Kidney glomerular epithelial cell (primary cell): ENCODE data around the gene TGM6.
"Not testable (repeated sequence)": the region's sequence is repeated elsewhere in the genome, so short reads cannot be mapped to it uniquely, and the experiment has no call there.

Source experiments
- DNase-seq: peaks from one replicate; lab custom pipeline; 2025; lab: John Stamatoyannopoulos, UW

Gene TGM6

GRCh38 chr20:2398449-2398848 lies 17.7 kb downstream of the TGM6 start:
- no peak for DNase-seq

- no peak for DNase-seq
Measured at GRCh38 chr20:2399390-2399789, 18.7 kb downstream of the TGM6 start.

DNA sequence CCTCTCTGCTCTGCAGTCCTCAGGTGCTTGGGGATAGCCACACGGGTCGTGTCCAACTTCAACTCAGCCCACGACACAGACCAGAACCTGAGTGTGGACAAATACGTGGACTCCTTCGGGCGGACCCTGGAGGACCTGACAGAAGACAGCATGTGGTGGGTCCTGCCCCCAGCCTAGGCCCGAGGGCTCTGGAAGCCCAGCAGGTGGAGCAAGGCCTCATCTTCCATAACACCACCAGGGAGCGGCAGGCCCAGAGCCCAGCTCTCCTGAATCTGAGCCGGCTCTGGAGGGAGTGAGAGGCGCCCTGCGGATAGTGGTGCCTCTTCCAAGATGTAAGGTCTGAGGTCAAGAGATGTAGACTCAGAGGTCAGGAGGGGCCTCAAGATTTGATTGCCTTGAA lies 19.6 kb downstream of the TGM6 start:
- DNase-seq = no peak

GRCh38 chr20:2401527-2401926 lies 20.8 kb downstream of the TGM6 start:
- DNase-seq = no peak

DNA sequence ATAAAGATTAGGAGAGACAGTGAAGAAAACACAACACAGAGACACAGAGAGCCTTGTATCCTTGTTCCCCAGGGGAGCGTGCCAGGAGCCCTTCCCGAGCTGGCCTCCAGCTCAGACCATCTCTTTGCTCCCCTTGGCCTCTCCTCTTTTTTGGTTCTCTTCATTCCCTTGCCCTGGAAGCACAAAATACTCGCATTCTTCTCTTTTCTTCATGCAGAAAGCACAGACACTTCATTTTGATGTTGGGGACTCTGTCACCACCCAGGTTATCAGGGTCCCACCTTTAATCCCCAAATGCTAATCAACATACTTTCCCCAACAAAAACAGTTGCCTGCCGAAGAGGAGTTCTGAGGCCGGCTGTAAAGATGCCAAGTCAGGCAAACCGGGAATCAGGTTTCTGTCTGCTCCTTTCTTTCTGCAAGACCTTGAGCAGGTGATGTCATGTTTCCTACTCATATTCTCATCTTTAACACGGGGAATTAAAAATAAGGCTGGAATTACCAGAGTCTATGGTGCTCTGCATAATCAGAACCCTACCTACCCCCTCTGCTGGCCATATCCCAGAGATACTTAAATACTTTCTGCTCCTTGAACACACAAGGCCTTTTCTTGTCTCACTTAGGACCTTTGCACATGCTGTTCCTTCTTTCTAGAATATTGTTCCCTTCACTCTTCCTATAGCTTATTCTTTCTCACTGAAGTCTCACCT lies 21.7 kb downstream of the TGM6 start:
- DNase-seq = peak; percentile 43

GRCh38 chr20:2403291-2404052 lies 22.8 kb downstream of the TGM6 start:
- no peak for DNase-seq

GRCh38 chr20:2405693-2406065 lies 25.0 kb downstream of the TGM6 start:
- no peak for DNase-seq

DNA sequence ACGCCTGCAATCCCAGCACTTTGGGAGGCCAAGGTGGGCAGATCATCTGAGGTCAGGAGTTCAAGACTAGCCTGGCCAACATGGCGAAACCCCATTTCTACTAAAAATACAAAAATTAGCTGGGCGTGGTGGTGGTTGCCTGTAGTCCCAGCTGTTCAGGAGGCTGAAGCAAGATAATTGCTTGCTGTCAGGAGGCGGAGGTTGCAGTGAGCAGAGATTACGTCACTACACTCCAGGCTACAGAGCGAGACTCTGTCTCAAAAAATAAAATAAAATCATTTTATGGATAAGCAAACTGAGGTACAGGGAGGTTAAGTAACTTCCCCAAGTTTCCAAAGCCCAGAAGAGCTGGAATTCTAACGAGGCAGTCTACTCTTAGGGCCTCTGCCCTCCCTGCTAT lies 26.7 kb downstream of the TGM6 start:
- DNase-seq = not testable (repeated sequence)

DNA sequence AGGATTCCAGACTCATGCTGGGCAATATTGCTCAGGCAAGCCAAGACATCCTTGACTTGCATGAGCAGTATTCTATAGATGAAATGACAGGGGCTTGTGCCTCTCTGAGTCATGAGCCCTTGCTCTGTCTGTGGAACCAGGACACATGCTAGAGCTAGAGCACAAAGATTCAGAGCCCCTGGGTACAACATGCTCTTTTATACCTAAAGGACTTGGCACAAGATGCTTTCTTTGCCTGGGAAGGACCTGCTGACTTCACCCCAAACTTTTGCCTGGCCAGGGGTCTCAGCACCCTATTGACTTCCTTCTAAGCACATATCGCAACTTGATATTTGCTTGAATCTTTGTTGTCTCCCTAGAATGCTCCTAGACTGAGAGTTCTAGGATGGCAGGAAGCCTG lies 27.4 kb downstream of the TGM6 start:
- DNase-seq = no peak

- DNase-seq = no peak
Measured at GRCh38 chr20:2416541-2417212, 36.0 kb downstream of the TGM6 start.

DNA sequence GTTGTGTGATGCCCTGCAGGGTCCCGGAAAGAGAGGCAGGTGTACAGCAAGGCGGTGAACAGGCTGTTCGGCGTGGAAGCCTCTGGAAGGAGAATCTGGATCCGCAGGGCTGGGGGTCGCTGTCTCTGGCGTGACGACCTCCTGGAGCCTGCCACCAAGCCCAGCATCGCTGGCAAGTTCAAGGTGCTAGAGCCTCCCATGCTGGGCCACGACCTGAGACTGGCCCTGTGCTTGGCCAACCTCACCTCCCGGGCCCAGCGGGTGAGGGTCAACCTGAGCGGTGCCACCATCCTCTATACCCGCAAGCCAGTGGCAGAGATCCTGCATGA lies 36.5 kb downstream of the TGM6 start:
- no peak for DNase-seq

- no peak for DNase-seq
Measured at GRCh38 chr20:2418388-2418787, 37.7 kb downstream of the TGM6 start.

DNA sequence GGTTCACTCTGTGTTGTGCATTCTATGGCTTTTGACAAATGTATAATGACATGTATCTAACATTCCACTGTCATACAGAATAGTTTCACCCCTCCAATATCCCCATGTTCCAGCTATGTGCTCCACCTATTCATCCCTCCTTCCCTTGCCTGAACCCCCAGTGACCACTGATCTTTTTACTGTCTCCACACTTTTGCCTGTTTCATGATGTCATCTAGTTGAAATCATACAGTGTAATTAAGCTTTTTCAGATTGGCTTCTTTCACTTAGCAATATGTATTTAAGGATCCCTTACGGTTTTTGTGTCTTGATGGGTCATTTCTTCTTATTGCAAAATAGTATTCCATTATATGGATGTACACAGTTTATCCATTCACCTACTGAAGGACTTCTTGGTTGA lies 39.8 kb downstream of the TGM6 start:
- no peak for DNase-seq

- DNase-seq = peak; percentile 11
Measured at GRCh38 chr20:2421247-2421646, 40.5 kb downstream of the TGM6 start.

- no peak for DNase-seq
Measured at GRCh38 chr20:2429051-2429450, 48.4 kb downstream of the TGM6 start.

- DNase-seq = no peak
Measured at GRCh38 chr20:2430538-2430937, 49.8 kb downstream of the TGM6 start.

DNA sequence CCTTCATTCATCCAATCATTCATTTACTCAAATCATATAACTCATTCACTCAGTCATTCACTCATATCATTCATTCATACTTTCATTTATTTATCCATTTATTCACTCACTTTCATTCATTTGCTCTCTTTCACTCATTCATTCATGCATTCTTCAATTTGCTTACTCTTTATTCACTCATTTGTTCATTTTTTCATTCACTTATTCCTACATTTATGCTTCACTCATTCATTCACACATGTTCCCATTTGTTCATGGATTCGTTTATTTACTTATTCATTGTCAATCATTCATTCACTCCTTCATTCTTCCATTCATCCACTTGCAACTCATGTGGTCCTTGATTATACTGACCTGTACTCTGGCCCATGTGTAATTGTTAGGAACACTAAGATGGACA lies 50.5 kb downstream of the TGM6 start:
- no peak for DNase-seq

GRCh38 chr20:2446845-2447244 lies 66.1 kb downstream of the TGM6 start:
- DNase-seq = no peak

DNA sequence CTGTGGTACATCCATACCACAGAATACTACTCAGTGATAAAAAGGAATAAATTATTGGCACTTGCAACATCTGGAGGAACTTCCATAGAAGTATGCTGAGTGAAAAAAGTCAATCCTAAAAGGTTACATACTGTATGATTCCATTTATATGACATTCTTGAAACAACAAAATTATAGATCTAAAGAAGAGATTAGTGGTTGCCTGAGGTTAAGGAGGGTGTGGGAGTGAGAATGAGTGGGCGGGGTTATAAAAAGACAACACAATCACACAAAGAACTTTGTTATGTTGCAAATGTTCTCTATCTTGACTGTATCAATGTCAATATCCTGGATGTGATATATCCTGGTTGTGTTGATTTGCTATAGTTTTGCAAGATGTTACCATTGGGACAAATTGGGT lies 68.7 kb downstream of the TGM6 start:
- no peak for DNase-seq

- no peak for DNase-seq
Measured at GRCh38 chr20:2451422-2451821, 70.7 kb downstream of the TGM6 start.

GRCh38 chr20:2451939-2452732 lies 71.4 kb downstream of the TGM6 start:
- peak; percentile 53 for DNase-seq

- DNase-seq = no peak
Measured at GRCh38 chr20:2453792-2454191, 73.1 kb downstream of the TGM6 start.
